HG03521 (cell line): Measurements from ENCODE around the gene UBASH3B.
"Not testable (repeated sequence)": the region's sequence is repeated elsewhere in the genome, so short reads cannot be mapped to it uniquely, and the experiment has no call there.

Experiments used
- ATAC-seq: cut with Tn5 transposase; IDR thresholded peaks from one replicate; pipeline ENCODE4 v1.9.1; 2021; ENCODE audit warnings: mild to moderate bottlenecking, moderate library complexity; ENCODE audit not compliant: unreplicated experiment

Gene UBASH3B

GRCh38 chr11:122729139-122729538, 73.6 kb downstream of the UBASH3B start:
- ATAC-seq = no peak

- ATAC-seq = not testable (repeated sequence)
These were observed 75.2 kb downstream of the UBASH3B start for GRCh38 chr11:122730694-122731093.

- ATAC-seq = no peak
These were observed 76.0 kb downstream of the UBASH3B start for GRCh38 chr11:122731500-122731913.

- no peak for ATAC-seq
These were observed 77.1 kb downstream of the UBASH3B start for GRCh38 chr11:122732342-122733315.

GRCh38 chr11:122733318-122733717, 77.8 kb downstream of the UBASH3B start:
- no peak for ATAC-seq

GRCh38 chr11:122734848-122735496, 79.5 kb downstream of the UBASH3B start:
- ATAC-seq = no peak

- ATAC-seq = no peak
These were observed 82.6 kb downstream of the UBASH3B start for GRCh38 chr11:122737951-122738693.

- no peak for ATAC-seq
These were observed 86.2 kb downstream of the UBASH3B start for GRCh38 chr11:122741613-122742300.

- ATAC-seq = no peak
These were observed 86.9 kb downstream of the UBASH3B start for GRCh38 chr11:122742301-122743018.

- peak; percentile 1 for ATAC-seq
These were observed 87.7 kb downstream of the UBASH3B start for GRCh38 chr11:122743097-122743741.

- peak; percentile 48 for ATAC-seq
These were observed 88.4 kb downstream of the UBASH3B start for GRCh38 chr11:122743949-122744348.

GRCh38 chr11:122744357-122744756, 88.8 kb downstream of the UBASH3B start:
- ATAC-seq = no peak

- no peak for ATAC-seq
These were observed 89.6 kb downstream of the UBASH3B start for GRCh38 chr11:122745111-122745510.

- ATAC-seq = peak; percentile 63
These were observed 90.5 kb downstream of the UBASH3B start for GRCh38 chr11:122746050-122746478.

GRCh38 chr11:122746611-122747244, 91.2 kb downstream of the UBASH3B start:
- no peak for ATAC-seq

GRCh38 chr11:122747351-122747781, 91.8 kb downstream of the UBASH3B start:
- ATAC-seq = no peak

GRCh38 chr11:122749005-122749687, 93.6 kb downstream of the UBASH3B start:
- peak; percentile 79 for ATAC-seq

GRCh38 chr11:122750049-122750448, 94.5 kb downstream of the UBASH3B start:
- ATAC-seq = no peak
